NCI-H446 (cell line): ENCODE results near the gene HOXD8.

Experiments
- DNase-seq, 2 experiments: peaks; one replicate each; lab custom pipeline; 2025; lab: John Stamatoyannopoulos, UW

The HOXD8 gene

DNA sequence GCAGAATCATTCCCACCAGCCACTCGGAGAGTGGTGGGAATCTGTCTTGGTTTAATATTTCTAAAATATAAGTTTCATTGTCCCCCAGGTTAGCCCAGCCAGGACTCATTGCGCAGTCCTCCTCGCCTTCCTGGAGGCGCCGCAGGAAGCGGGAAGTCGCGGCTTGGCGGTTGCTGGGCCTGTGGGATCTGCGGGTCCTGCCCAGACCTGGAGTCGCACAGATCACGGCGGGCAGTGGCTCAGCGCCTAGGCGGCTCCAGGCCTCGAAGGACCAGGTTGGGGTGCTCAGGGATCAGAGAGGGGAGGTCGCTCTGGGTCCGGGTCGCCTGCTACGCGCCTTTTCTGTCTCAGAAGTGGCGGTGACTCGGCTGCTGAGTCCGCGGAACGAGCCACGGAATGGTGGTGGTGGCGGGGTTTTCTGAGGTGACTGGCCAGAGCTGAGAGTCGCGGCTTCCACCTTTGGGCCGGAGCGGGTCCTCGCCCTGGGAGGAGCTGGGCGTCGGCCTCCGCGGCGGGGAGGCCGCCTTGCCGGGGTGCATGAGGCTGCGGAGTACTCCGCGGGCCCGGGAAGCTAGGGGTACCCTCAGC, 30.3 kb downstream of the HOXD8 start:
- DNase-seq: no peak

DNA sequence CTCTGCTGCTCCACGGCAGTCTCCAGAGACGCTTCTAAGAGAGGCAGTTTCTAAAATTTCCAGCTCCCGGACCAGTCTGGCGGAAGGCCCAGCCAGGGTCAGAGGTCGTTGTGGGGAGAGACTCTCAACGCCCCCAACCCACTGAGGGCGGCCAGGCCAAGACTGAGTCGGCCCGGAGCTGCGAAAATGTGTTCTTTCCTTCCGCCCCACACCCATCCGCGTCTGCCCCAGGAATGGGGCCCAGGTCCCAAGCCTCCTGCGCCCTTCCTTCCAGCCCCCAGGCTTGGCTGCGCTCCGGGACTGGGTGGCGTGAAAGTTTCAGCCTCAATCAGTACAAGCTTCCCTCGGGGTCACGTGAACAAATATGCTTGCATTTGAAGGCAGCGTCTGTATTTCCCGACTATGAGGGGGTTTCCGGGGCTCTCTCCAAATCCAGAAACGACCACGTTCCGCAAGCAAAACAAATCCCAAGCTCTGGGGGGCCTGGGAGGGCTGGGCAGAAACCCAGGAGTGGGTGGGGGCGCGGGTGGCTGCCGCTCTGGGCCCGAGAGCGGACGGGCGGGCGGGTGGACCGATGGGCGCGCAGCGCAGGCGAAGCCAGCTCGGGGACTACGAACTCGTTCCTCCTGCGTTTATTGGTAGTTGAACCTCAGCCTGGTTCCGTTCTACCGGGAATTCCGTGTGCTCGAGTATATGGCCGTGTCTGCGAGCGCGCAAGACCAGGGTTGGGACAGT, 30.9 kb downstream of the HOXD8 start:
- DNase-seq: no peak

DNA sequence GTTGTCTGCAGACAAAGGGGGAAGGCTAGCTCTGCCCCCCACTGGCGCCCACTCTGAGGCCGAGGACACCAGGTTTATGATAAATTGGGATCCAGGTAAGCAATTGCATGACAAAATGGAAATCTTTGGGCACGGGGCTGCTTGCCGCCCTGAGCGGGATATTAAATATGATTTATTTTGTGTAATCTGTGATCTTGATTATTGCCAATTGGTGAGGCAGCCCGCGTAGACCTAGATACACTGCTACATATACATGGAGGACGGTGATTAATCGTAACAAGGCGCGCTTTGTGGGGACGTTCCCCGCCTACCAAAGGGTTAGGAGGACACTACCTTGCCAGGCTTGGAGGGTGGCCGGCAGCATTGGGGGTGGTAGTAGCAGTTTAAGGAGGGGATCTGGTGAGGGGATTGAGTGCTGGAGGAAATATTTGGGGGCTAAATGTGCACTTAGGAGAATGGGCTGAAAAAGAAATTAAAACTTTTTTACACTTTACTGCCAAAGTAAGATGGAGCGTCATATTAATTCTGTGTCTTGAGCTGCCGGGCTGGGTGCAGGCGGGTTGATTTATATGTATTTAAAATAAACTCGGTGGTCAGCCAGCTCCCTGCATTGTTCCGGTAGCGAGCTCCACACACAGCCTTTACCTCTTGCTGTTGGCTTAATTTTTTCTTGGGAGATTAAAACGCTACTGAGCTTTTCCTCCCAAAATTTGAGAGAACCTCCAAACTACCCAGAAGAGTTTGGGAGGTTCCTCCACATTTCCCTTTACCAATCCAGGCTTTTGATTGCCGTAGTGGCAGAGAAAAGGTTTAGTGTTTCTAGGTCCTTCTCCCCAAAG, 31.7 kb downstream of the HOXD8 start:
- DNase-seq: no peak

DNA sequence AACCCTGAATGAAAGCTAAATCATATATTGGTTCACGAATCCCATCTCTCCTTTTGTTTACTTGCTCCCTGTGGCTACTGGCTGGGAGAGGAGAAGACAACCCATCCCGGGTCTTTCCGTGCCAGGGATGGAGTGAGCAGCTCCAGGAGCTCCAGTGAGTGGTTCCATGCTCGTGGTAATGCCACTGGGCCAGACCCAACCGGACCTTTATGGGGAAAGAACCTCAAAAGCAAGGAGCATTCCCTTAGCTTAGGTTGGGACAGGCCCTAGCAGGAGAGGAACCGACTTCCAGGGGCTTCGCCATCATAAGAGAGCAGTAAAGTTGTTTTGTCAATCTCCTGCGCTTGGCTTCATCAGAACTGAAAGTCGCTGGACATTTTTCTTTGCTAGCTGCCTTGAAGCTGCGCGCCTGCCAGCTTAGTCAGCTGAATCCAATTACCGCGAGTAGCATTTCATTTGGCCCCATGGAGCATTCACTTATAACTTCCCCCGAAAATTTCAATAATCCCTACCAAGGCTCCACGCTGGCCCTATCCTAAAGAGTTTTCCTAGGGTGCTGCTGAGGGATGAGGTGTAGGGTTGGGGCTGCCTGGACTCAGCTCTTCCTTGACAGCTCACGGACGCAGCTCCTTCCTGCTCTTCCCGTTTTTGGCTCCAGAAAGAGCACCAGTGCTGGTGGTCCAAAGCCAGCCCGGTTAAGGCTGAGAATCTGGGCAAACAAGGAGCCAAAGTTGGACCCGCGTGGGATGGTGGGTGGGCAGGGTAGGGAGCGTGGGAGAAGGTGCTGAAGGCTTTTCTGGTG, 32.5 kb downstream of the HOXD8 start:
- no peak for DNase-seq

DNA sequence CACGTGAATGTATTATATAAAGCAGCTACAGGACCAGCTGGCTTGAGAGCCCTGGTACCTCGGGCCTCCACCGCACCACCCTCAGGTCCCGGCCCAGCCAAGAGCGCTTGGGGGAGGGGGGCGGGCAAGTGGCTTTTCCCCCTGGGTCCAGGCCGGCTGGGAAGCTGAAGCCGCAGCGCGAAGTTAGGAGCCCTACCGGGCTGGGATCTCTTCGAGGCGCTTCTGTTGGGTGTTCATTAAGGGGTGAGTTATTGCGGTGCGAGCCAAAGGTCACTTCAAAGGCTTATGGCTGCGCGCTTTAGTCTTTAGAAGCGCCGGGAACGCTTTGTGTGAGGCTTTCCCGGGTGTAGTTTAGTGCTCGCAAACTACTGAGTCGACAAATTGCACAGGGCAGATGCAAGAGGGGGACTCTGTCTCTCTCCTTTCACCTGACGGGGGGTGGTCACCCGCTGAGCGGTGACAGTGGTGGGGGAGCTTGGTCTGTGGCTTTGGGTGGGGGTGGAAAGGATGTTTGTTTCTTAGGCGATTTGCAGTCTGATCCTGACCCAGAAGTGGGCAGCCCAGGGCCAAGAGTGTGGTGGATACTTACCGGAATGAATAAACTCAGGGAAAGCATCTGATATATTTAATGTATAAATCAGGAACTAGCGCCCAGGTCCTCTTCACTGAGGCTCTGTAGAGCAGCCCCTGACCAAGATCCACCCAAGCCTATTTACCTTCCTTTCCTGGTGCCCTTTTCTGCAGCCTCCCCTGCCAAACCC, 33.6 kb downstream of the HOXD8 start:
- no peak for DNase-seq

DNA sequence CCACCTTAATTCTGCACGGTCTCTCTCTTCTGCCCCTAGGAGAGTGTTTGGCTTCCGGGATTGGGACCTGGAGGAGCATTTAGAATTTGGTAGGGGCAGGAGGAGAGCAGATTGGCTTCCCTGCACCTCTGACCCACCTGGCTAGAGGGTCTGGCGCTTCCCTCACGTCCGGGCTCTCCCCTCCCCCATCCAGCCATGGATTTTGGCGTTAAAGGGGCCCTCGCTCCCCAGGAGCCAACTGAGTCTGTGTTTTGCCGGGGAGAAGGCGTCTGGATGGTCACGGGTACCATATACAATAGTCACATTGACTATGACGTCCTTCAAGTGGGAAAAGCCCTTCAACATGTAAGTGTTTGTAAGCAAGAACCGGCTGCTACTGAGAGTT, 34.2 kb downstream of the HOXD8 start:
- DNase-seq: no peak

DNA sequence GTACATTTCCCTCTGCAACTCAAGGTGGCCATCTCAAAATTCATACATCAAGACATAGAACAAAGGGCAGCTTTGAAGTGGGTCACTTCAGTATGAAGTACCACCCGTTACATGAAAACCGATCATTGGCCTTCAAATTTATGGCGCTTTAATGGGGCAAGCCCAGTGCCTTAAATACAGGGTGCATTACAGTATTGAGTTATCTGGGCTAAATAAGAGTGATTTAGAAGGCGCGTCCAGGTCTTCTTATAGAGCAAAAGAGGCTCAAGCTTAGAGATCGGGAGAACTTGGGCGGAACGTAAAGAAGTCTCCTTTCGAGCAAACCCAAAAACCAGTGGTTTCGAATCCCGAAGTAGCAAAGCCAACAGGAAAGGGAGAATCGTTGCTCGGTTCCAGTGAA, 34.7 kb downstream of the HOXD8 start:
- DNase-seq: no peak

DNA sequence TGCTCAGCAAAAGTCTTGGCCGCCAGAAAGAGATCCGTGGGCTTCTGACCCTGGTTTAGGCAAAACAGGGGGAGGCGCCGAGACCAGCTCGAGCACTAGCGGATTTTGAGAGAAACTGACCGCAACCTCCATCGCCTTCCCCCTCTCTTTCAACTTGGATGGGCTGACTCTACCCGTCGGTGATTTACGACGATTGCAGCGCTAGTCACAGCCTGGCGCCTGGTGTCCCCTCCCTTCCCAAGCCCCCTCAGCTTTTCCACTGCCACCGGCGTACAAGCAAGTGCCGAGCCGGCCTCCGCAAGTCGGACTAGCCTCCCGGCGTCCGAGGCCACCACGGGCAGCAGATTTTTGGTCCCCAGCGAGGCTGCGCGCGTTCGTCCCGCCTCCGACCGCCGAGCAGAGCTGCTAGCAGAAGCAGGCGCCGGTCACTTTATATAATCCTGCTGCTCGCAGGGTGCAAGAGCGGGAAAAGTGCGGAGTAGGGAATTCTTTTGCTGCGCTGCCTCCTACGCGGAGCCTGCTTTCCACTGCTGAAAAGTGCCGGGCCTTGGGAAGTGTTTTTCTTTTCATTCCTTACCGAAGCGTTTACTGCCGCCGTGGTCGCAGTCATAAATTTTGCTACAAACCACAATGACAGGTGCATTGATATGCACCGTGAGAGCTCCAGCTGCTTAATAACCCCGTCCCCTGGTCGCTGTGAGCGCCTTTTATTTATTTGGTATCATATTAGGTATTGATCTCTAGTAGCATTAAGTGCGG, 35.3 kb downstream of the HOXD8 start:
- no peak for DNase-seq

DNA sequence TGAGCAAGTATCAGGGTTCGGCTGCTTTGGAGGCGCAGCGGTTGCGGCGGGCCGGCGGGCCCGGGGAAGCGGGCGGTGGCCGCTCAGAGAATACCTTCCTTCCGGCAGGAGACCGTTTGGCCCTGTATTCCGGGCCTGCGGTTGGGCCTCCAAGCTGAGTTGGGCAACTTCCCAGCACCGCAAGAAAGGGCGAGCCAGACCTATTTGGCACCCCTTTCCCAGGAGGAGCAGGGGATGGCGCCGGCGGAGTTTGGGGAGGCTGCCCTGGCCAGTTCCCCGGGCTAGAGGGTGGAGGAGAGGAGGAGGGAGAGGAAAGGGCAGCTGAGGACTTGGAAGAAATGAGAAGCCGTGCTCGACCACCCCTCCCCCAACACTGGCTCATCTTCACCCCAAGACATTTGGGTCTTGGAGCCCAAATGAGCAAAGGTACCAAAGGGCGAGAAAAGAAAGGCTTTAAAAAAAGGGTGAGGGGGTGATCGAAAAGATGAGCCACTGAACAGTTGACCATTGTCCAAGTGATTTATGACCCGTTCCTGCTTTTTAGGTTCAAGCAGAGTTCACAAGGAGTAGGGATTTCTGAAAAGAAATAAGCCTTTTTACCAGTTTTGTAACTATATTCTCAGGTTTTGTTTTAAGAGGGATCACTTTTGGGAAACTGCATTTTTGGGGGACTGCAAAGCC, 36.0 kb downstream of the HOXD8 start:
- DNase-seq: no peak

DNA sequence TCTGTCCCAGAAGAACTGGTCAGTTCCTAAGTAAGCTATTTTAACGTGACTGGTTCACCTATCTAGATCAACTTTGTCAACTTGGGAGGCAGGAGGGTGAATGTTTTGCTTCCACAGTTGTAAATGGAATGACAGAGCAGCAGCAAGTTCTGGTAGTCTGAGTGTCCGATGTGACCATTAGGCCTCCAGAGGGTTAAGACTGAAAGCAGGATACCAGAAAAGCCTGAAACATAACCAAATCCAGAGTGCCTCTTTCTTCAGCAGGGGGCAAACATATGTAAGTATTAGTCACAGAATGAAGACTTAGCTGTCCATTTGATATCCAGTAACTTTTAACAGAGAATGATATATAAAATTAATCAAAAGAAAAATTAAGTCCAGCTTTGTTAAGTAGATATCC, 36.8 kb downstream of the HOXD8 start:
- DNase-seq: no peak

DNA sequence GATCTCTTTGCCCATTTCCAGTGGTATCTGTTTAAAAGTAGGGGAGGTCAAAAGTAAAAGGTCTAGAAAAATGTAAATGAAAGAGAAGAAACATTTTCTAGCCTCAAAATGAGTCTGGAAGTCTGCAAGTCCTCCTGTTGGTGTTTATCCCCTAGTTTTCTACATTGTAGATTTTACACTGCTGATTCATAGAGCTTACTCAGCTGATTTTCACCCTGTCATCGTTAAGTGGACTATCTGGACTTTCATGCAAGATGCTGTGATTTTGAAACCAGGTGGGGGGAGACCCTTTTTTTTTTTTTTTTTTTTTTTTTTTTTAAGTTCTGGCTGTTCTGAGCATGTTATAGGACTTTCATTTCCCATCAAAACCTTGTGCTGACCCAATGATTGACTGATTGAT, 37.9 kb downstream of the HOXD8 start:
- DNase-seq: no peak

DNA sequence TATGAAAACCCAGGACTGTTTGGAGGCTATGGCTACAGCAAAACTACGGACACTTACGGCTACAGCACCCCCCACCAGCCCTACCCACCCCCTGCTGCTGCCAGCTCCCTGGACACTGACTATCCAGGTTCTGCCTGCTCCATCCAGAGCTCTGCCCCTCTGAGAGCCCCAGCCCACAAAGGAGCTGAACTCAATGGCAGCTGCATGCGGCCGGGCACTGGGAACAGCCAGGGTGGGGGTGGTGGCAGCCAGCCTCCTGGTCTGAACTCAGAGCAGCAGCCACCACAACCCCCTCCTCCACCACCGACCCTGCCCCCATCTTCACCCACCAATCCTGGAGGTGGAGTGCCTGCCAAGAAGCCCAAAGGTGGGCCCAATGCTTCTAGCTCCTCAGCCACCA, 39.7 kb downstream of the HOXD8 start:
- DNase-seq: no peak

DNA sequence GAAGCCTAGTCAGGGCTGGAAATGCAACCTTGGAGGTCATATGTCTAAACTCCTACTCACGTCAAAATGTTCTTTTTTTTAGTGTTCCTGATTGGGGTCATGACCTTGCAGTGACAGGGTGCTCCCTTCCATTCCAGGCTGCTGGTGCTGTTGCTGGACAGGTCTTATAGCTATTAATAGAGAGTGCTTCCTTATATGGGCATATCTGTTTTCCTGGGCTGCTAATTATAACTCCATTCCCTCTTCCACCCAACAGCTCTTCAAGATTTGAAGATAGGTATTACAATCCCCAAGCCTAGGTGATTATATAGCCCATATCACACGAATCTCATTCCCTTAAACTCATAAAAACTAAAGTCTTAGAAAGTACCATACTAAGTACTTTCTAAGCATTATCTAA, 40.2 kb downstream of the HOXD8 start:
- DNase-seq: no peak

DNA sequence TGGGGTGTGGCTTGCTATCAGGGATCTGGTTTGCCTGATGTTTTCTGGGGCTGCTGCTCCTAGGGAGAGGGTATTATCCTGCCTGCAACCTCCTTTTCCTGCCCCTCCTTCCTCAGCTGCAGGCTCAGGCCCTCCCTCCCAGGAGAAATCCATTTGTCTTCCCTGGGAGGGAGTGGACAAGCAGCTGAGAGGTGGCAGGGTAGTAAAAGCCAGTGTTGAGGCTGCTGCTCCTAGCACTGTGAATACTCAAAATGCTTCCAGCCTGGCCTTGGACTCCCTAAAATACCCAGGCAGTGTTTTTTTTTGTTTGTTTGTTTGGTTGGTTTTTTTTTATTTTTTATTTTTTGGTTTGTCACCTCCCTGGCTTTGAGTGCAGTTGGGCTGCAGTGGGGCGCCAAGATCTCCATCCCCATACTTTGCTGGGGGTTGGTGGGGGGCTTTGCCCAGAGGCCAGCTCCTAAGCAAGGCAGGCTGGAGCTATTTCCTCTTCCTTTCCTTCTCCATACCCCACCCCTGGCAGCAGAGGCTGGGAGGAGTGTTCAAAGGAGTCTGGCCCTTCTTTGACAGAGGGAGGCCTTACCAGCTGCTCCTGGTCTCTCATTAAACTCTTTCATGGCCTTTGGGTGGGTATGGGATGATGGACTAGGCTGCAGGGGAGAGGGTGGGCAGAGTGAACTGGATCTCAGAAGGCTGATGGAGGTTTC, 41.2 kb downstream of the HOXD8 start:
- DNase-seq: no peak

DNA sequence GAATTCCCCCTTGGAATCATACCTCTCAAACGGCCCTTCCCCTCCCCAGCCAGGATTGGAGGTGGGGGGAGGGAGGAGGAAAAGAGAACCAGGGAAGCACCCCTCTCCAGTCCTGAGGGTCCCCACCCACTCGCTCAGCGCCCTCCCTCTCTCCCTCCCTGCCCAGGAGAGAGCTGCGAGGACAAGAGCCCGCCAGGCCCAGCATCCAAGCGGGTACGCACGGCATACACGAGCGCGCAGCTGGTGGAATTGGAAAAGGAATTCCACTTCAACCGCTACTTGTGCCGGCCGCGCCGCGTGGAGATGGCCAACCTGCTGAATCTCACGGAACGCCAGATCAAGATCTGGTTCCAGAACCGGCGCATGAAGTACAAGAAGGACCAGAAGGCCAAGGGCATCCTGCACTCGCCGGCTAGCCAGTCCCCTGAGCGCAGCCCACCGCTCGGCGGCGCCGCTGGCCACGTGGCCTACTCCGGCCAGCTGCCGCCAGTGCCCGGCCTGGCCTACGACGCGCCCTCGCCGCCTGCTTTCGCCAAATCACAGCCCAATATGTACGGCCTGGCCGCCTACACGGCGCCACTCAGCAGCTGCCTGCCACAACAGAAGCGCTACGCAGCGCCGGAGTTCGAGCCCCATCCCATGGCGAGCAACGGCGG, 42.0 kb downstream of the HOXD8 start:
- no peak for DNase-seq

DNA sequence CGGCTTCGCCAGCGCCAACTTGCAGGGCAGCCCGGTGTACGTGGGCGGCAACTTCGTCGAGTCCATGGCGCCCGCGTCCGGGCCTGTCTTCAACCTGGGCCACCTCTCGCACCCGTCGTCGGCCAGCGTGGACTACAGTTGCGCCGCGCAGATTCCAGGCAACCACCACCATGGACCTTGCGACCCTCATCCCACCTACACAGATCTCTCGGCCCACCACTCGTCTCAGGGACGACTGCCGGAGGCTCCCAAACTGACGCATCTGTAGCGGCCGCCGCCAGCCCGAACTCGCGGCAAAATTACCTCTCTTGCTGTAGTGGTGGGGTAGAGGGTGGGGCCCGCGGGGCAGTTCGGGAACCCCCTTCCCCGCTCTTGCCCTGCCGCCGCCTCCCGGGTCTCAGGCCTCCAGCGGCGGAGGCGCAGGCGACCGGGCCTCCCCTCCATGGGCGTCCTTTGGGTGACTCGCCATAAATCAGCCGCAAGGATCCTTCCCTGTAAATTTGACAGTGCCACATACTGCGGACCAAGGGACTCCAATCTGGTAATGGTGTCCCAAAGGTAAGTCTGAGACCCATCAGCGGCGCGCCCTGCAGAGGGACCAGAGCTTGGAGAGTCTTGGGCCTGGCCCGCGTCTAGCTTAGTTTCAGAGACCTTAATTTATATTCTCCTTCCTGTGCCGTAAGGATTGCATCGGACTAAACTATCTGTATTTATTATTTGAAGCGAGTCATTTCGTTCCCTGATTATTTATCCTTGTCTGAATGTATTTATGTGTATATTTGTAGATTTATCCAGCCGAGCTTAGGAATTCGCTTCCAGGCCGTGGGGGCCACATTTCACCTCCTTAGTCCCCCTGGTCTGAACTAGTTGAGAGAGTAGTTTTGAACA, 42.7 kb downstream of the HOXD8 start:
- no peak for DNase-seq

DNA sequence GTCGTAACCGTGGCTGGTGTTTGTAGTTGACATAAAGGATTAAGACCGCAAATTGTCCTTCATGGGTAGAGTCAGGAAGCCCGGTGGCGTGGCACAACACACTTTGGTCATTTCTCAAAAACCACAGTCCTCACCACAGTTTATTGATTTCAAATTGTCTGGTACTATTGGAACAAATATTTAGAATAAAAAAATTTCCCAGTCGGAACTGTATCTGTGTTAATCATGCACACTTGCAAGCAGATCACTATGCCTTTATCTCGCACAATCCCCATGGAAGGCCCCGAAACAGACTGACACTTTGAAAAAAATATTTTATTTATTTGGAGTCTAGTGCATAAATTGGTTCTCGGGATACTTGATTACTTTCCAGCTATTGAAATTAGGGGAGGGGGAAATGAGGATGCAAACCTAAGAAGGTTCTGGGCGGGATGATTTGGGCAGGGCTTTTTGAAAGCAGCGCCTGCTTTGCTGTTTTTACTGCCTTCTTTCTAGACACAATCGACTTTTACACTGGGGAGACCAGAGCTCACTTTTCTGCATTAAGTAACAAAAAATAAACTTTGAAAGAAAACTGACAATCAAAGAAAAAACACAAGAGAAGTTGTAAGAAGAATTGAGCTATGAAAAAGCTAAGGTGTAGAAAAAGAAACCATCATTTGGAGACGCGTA, 43.5 kb downstream of the HOXD8 start:
- no peak for DNase-seq
